SK-N-SH treated with all-trans-retinoic acid at 6 μM for 48 hours (cell line): Measurements from ENCODE around the gene CFAP45.

Experiments used
- ATAC-seq: fragments of 200-7000 bp; cut with Tn5 transposase; 3 replicates; pipeline ENCODE4 v1.9.1; 2020; ENCODE audit warnings: mild to moderate bottlenecking, moderate library complexity
- ARNTL ChIP-seq: fragments of 450-650 bp; formaldehyde crosslinking; IDR thresholded peaks from 2 replicates; pipeline ENCODE4 v1.5.0; 2020; ENCODE audit warnings: low read depth, mild to moderate bottlenecking, moderate library complexity, borderline replicate concordance
- BACH2 ChIP-seq: fragments of 250-450 bp; sonication (Bioruptor Pico); IDR thresholded peaks from 2 replicates; pipeline ENCODE4 v1.9.0; 2021; ENCODE audit warnings: mild to moderate bottlenecking, borderline replicate concordance
- CREB5 ChIP-seq: fragments of 250-450 bp; sonication (Bioruptor Pico); IDR thresholded peaks from 2 replicates; pipeline ENCODE4 v1.5.1; 2020; ENCODE audit warnings: low read depth, mild to moderate bottlenecking, moderate library complexity
- CSDC2 ChIP-seq: fragments of 250-450 bp; sonication (Bioruptor Pico); IDR thresholded peaks from 2 replicates; pipeline ENCODE4 v1.5.0; 2020; ENCODE audit warnings: mild to moderate bottlenecking, moderate library complexity
- CSRNP3 ChIP-seq: fragments of 250-450 bp; sonication (Bioruptor Pico); IDR thresholded peaks from 2 replicates; pipeline ENCODE4 v1.5.1; 2021; ENCODE audit warnings: mild to moderate bottlenecking, moderate library complexity
- ESRRG ChIP-seq: fragments of 250-450 bp; sonication (Bioruptor Pico); IDR thresholded peaks from 2 replicates; pipeline ENCODE4 v1.6.1; 2021; ENCODE audit warnings: mild to moderate bottlenecking
- GLIS3 ChIP-seq: fragments of 250-450 bp; sonication (Bioruptor Pico); IDR thresholded peaks from 2 replicates; pipeline ENCODE4 v1.5.0; 2020; ENCODE audit warnings: mild to moderate bottlenecking, moderate library complexity
- ISL1 ChIP-seq: fragments of 250-450 bp; sonication (Bioruptor Pico); IDR thresholded peaks from 2 replicates; pipeline ENCODE4 v2.1.2; 2022; ENCODE audit warnings: mild to moderate bottlenecking, moderate library complexity
- OSR1 ChIP-seq: fragments of 250-450 bp; sonication (Bioruptor Pico); IDR thresholded peaks from 2 replicates; pipeline ENCODE4 v1.8.0; 2022; ENCODE audit warnings: moderate library complexity, mild to moderate bottlenecking, inconsistent platforms
- PATZ1 ChIP-seq: fragments of 250-450 bp; sonication (Bioruptor Pico); IDR thresholded peaks from 2 replicates; pipeline ENCODE4 v1.8.0; 2020; ENCODE audit warnings: mild to moderate bottlenecking, moderate library complexity, borderline replicate concordance
- PPARA ChIP-seq: fragments of 250-450 bp; sonication (Bioruptor Pico); IDR thresholded peaks from 2 replicates; pipeline ENCODE4 v1.5.0; 2020; ENCODE audit warnings: mild to moderate bottlenecking, borderline replicate concordance
- RARB ChIP-seq: fragments of 250-450 bp; sonication (Bioruptor Pico); IDR thresholded peaks from 2 replicates; pipeline ENCODE4 v1.8.0; 2021; ENCODE audit warnings: mild to moderate bottlenecking, moderate library complexity
- SNAI2 ChIP-seq: fragments of 250-450 bp; sonication (Bioruptor Pico); IDR thresholded peaks from 2 replicates; pipeline ENCODE4 v1.5.0; 2020; ENCODE audit warnings: mild to moderate bottlenecking, moderate library complexity
- TCF4 ChIP-seq: fragments of 250-450 bp; sonication (Bioruptor Pico); IDR thresholded peaks from 2 replicates; pipeline ENCODE4 v1.8.0; 2021; ENCODE audit warnings: mild to moderate bottlenecking, moderate library complexity, borderline replicate concordance
- TOX ChIP-seq: fragments of 250-450 bp; sonication (Bioruptor Pico); IDR thresholded peaks from 2 replicates; pipeline ENCODE4 v1.8.0; 2021; ENCODE audit warnings: mild to moderate bottlenecking, moderate library complexity, borderline replicate concordance
- TSHZ2 ChIP-seq: fragments of 250-450 bp; sonication (Bioruptor Pico); IDR thresholded peaks from 2 replicates; pipeline ENCODE4 v1.5.0; 2020; ENCODE audit warnings: mild to moderate bottlenecking, moderate library complexity
- ZC3H10 ChIP-seq: fragments of 250-450 bp; sonication (Bioruptor Pico); IDR thresholded peaks from 2 replicates; pipeline ENCODE4 v1.5.1; 2021; ENCODE audit warnings: mild to moderate bottlenecking, moderate library complexity
- ZFP3 ChIP-seq: fragments of 250-450 bp; sonication (Bioruptor Pico); IDR thresholded peaks from 2 replicates; pipeline ENCODE4 v1.5.0; 2020; ENCODE audit warnings: mild to moderate bottlenecking, moderate library complexity
- ZFP30 ChIP-seq: fragments of 450-650 bp; formaldehyde crosslinking; IDR thresholded peaks from 2 replicates; pipeline ENCODE4 v1.5.0; 2022; ENCODE audit warnings: mild to moderate bottlenecking, moderate library complexity
- ZNF565 ChIP-seq: fragments of 450-650 bp; formaldehyde crosslinking; conservative IDR thresholded peaks from 2 replicates; pipeline ENCODE4 v1.5.0; 2020; ENCODE audit warnings: low read depth, mild to moderate bottlenecking, moderate library complexity
- ZNF70 ChIP-seq: fragments of 450-650 bp; formaldehyde crosslinking; IDR thresholded peaks from 2 replicates; pipeline ENCODE4 v1.5.0; 2020; ENCODE audit warnings: mild to moderate bottlenecking, moderate library complexity
- ZNF8 ChIP-seq: fragments of 450-650 bp; formaldehyde crosslinking; IDR thresholded peaks from 2 replicates; pipeline ENCODE4 v1.5.0; 2020; ENCODE audit warnings: mild to moderate bottlenecking, moderate library complexity

CFAP45 gene

GRCh38 chr1:159932296-159933285, 32.6 kb upstream of the CFAP45 start:
- ATAC-seq = no peak
- no peak for TF ChIP-seq TSHZ2 (CRISPR knock-in tag)
- TF ChIP-seq PATZ1 = no peak
- no peak for TF ChIP-seq CSRNP3
- no peak for TF ChIP-seq ZFP30
- TF ChIP-seq GLIS3 (CRISPR knock-in tag) = no peak
- no peak for TF ChIP-seq SNAI2 (CRISPR knock-in tag)
- TF ChIP-seq TOX = no peak
- no peak for TF ChIP-seq ZNF565 (CRISPR knock-in tag)
- TF ChIP-seq ZNF70 = no peak
- no peak for TF ChIP-seq ARNTL (CRISPR knock-in tag)
- no peak for TF ChIP-seq CSDC2 (CRISPR knock-in tag)
- no peak for TF ChIP-seq RARB (CRISPR knock-in tag)
- no peak for TF ChIP-seq TCF4
- no peak for TF ChIP-seq ESRRG (CRISPR knock-in tag)
- TF ChIP-seq ISL1 (CRISPR knock-in tag) = no peak

- TF ChIP-seq ZFP30 (no peak), ZNF8 (CRISPR knock-in tag) (no peak), ZC3H10 (CRISPR knock-in tag) (no peak), ISL1 (CRISPR knock-in tag) (no peak), ARNTL (CRISPR knock-in tag) (no peak), BACH2 (no peak), ZFP3 (no peak), CSRNP3 (no peak), SNAI2 (CRISPR knock-in tag) (no peak), PATZ1 (no peak)
- ATAC-seq = no peak
Observed at GRCh38 chr1:159931795-159932173, 31.8 kb upstream of the CFAP45 start.

GRCh38 chr1:159931101-159931794, 31.3 kb upstream of the CFAP45 start:
- no peak for ATAC-seq
- TF ChIP-seq OSR1 (CRISPR knock-in tag) (no peak), ZFP30 (no peak), CSDC2 (CRISPR knock-in tag) (no peak), PATZ1 (no peak), PPARA (no peak), CREB5 (CRISPR knock-in tag) (no peak), ARNTL (CRISPR knock-in tag) (no peak), BACH2 (no peak), ZFP3 (no peak), ZNF565 (CRISPR knock-in tag) (no peak)
